GM12875 (cell line): Measurements from ENCODE around the gene NSG1.

Source experiments
- H3K4me3 ChIP-seq: one replicate; pipeline ENCODE4 v1.5.1; 2011; ENCODE audit warnings: low read depth, low read length, control low read depth
- CTCF ChIP-seq: IDR thresholded peaks from 2 replicates; pipeline ENCODE4 v1.5.1; 2011; ENCODE audit warnings: low read depth, mild to moderate bottlenecking, control low read depth, inconsistent platforms, low read length, moderate library complexity, borderline replicate concordance; ENCODE audit not compliant: insufficient read depth

Gene NSG1

GRCh38 chr4:4407299-4408131 is 20.6 kb downstream of the NSG1 start:
- H3K4me3 ChIP-seq: no peak overlapping the region
- TF ChIP-seq CTCF: no peak

- no peak for TF ChIP-seq CTCF
- no peak overlapping the region for H3K4me3 ChIP-seq
Observed at GRCh38 chr4:4408132-4408523, 21.2 kb downstream of the NSG1 start.

- no peak for TF ChIP-seq CTCF
- H3K4me3 ChIP-seq: no peak overlapping the region
Observed at GRCh38 chr4:4408576-4409335, 21.9 kb downstream of the NSG1 start.

- no peak for TF ChIP-seq CTCF
- no peak overlapping the region for H3K4me3 ChIP-seq
Observed at GRCh38 chr4:4409416-4410115, 22.7 kb downstream of the NSG1 start.

GRCh38 chr4:4410271-4410670 is 23.4 kb downstream of the NSG1 start:
- no peak for TF ChIP-seq CTCF
- H3K4me3 ChIP-seq: no peak overlapping the region

- no peak overlapping the region for H3K4me3 ChIP-seq
- TF ChIP-seq CTCF: no peak
Observed at GRCh38 chr4:4411906-4412305, 25.0 kb downstream of the NSG1 start.
